Stimulated activated CD8-positive, alpha-beta memory T cell treated with anti-CD3 and anti-CD28 coated beads, Interleukin-4, amount 100 ng/mL, for 48 hours (primary cell): Measurements from ENCODE around the gene CACNA2D1.

Experiments
- DNase-seq: peaks from one replicate; pipeline ENCODE4 v3.0.0-alpha.2; 2020

CACNA2D1 gene

GRCh38 chr7:82211333-82211732 is 232.2 kb downstream of the CACNA2D1 start:
- no peak for DNase-seq

DNA sequence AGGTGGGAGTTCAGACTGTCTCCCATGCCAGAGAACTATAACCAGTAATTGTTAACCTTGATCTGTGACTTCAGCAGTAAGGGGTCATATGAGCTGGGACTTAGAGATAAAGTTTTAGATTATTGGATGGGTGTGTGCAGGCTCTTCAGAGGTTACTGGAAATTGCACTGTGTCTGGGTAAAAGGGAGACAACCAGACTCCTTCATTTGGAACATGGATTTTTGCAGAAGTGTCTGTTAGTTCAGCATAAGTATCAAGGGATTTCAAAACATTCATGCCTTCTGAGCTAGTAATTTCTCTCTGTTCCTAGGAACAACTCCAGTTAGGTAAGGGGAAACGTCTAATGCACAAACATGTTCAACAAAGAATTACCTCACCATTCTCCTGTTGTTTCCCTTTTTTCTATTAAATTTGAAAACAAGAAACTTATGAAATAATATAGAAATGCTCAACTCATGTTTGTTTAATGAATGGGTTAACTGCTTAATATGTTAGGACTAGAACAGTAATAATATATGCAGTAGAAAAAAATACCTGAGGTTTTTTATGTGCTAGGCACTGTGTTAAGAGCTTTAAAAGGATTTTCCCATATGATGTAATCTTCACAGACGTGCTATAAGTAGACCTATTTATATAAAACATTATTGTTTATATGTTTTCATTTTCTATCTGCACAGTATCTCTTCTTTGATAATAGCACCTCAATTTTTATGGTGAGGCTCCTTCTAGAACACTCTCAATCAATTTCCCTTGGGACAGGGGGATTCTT is 233.0 kb downstream of the CACNA2D1 start:
- no peak for DNase-seq

GRCh38 chr7:82209179-82209747 is 234.3 kb downstream of the CACNA2D1 start:
- no peak for DNase-seq

GRCh38 chr7:82204694-82205093 is 238.9 kb downstream of the CACNA2D1 start:
- DNase-seq, result no peak

DNA sequence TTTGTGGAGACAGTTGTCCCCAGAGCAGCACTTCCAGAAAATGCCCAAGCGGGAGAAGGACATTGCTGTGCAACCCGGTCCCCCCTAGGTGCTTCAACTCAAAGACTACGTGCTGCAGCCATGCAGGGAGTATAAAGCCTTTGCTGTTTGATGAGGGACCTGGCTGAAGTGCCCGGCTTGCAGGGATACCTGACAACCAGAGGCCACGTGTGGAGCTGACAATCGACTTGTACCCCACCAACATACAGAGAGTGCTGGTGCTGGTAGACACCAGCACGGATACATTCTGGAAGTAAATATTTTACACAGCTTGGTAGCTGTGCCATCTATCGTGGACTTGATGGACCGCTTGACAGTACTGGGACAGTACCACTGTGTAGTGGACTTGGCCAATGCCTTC is 240.6 kb downstream of the CACNA2D1 start:
- DNase-seq, result no peak

GRCh38 chr7:82202107-82202506 is 241.5 kb downstream of the CACNA2D1 start:
- DNase-seq, result no peak

GRCh38 chr7:82200601-82201000 is 243.0 kb downstream of the CACNA2D1 start:
- no peak for DNase-seq

GRCh38 chr7:82194016-82194643 is 249.4 kb downstream of the CACNA2D1 start:
- no peak for DNase-seq

- DNase-seq, result no peak
Observed at GRCh38 chr7:82188636-82189035, 254.9 kb downstream of the CACNA2D1 start.

- DNase-seq, result no peak
Observed at GRCh38 chr7:82185443-82185842, 258.1 kb downstream of the CACNA2D1 start.

DNA sequence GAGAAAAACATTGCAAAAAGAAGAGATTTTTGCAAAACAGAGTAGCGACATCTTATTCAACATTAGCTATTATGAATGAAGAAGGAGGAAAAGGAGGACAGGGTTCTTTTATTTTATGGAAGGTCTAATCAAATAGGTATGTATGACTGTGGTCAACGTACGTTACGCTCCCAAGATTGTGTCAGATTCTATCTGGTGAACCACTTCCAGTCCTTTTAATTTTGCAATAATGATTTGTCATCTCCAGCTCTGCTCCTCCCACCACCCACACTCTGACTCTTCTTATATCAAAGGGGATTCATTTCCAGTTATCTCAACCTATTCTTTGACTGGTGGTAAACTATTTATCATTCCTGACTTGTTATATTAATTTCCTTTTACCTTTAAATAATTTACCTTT is 259.9 kb downstream of the CACNA2D1 start:
- DNase-seq, result no peak

DNA sequence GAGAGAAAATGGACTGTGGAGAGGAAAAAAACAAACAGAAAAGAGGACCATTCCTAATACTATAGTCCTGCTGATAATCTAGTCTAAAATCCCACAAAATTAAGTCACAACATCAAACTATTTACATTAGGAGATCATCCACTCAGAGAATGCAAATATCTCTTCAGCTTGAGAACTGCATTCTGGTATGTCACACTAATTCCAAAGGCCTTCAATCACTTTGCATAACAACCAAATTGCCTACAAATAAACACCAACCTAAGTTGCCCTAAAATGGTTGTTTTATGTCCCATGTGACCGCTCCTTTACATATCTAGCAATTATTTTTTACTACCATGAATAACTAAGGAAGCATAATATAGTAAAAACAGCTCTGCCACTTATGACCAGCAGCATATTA is 264.3 kb downstream of the CACNA2D1 start:
- DNase-seq, result no peak

GRCh38 chr7:82175319-82175718 is 268.3 kb downstream of the CACNA2D1 start:
- no peak for DNase-seq

DNA sequence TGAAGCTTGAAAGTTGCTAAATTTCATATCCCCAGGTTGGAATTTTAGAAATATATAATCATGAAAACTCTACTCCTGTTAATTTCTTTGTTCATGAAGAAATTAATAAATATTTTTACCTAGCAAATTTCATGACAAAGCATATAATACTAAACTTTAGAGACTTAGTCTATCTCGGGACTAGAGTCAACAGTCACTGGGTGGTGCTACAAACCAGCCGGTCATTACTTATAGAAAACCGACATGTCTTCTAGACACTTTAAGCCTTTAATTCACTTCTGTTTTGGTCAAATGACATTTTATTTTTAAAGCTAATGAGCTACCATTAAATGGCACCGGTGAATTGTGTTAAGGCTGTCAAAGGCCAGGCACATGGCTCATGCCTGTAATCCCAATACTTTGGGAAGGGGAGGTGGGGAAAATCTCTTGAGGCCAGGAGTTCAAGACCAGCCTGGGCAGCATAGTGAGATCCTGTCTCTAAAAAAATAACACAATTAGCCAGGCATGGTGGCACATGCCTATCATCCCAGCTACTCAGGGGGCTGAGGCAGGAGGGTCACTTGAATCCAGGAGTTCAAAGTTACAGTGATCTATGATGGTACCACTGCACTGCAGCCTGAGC is 270.1 kb downstream of the CACNA2D1 start:
- no peak for DNase-seq

- no peak for DNase-seq
Observed at GRCh38 chr7:82172881-82173280, 270.7 kb downstream of the CACNA2D1 start.

GRCh38 chr7:82172017-82172416 is 271.6 kb downstream of the CACNA2D1 start:
- DNase-seq, result no peak

DNA sequence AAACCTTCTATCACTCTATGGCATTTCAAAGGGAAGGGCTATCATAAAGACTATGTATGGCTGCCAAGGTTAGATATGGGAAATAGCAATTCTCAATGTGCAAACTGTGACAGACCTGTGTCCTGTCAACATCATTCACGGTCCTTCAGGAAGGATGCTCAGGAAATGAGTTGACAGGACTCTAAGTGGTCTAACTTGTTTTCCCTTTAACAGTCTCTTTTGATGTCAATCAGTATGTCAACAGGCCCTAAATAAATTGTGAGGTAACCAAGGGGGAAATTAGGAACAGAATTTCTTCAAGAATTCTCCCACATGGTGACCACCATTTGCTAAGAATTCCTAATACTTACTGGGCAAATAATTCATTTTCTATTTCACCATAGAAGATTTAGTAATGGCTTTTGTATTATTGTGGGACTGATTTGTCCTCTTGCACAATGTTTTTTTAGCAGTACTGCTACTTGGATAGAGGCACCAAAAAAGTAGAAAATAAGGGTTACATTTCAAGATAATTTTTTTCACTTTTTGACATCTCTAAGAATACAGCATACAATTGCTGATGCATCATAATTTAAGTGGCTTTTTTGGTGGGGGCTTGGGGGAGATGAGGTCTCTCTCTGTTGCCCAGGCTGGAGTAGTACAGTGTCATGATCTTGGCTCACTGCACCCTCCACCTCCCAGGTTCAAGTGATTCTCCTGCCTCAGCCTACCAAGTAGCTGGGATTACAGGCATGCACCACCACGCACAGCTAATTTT is 275.8 kb downstream of the CACNA2D1 start:
- DNase-seq, result no peak

GRCh38 chr7:82166260-82167015 is 277.1 kb downstream of the CACNA2D1 start:
- DNase-seq, result no peak

- no peak for DNase-seq
Observed at GRCh38 chr7:82164813-82165212, 278.8 kb downstream of the CACNA2D1 start.

- DNase-seq, result no peak
Observed at GRCh38 chr7:82164410-82164809, 279.2 kb downstream of the CACNA2D1 start.

GRCh38 chr7:82163586-82163985 is 280.0 kb downstream of the CACNA2D1 start:
- no peak for DNase-seq

DNA sequence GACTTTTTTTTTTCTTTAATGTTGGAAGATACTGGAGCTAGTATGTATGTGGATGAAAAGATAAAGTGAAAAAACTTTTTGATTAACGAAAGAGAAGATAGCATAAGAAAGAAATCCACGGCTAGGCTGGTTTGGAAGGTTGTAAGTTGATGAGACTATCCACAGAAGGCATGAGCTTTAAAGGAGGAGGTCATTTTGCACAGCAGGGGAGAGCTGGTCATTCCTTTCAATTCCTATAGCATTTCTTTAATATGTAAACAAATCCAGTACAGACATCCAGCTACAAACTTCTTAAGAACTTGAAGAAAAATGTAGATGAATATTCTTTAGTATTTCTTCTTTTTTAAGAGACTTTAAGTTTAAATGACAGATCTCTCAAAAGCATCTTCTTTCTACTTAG is 281.3 kb downstream of the CACNA2D1 start:
- no peak for DNase-seq
